GM10248 (cell line): ENCODE data around the gene DLGAP1.

Experiments
- CTCF ChIA-PET: fragments of 300-600 bp; sonication (Branson Sonifier 250); formaldehyde crosslinking; extraction: SDS; loops from one replicate; lab custom pipeline; 2021; ENCODE audit warnings: antibody characterized with exemption; lab: Yijun Ruan, JAX
- POLR2A ChIA-PET: fragments of 350-650 bp; sonication (Branson Sonifier 250); formaldehyde crosslinking; extraction: SDS; loops from one replicate; lab custom pipeline; 2020; ENCODE audit warnings: antibody characterized with exemption; lab: Yijun Ruan, JAX
- DNase-seq: peaks from one replicate; pipeline ENCODE4 v3.0.0; 2012; ENCODE audit errors: extremely low spot score
- CTCF ChIP-seq: IDR thresholded peaks from 2 replicates; pipeline ENCODE4 v1.5.1; 2012; ENCODE audit warnings: mild to moderate bottlenecking, low read depth; ENCODE audit errors: extremely low read depth, missing control alignments, control extremely low read depth

Gene DLGAP1

GRCh38 chr18:3898861-3899613, 556.1 kb downstream of the DLGAP1 start:
- CTCF ChIA-PET: no interaction called here
- DNase-seq: no peak
- POLR2A ChIA-PET: no interaction called here
- no peak for TF ChIP-seq CTCF

- ChIA-PET CTCF (interaction anchor here (0.7 kb wide), 1 partner anchor 103 kb away, joined by 3 read pairs; no protein-coding TSS in a partner anchor), POLR2A (no interaction called here)
- TF ChIP-seq CTCF: no peak
- no peak for DNase-seq
Measured at GRCh38 chr18:3892152-3892551, 563.0 kb downstream of the DLGAP1 start.

- no peak for DNase-seq
- TF ChIP-seq CTCF: no peak
- POLR2A ChIA-PET: no interaction called here
- CTCF ChIA-PET: interaction anchor here (0.7 kb wide), 1 partner anchor 104 kb away, joined by 3 read pairs; no protein-coding TSS in a partner anchor
Measured at GRCh38 chr18:3891245-3891644, 563.9 kb downstream of the DLGAP1 start.

- ChIA-PET CTCF (interaction anchor here (1.1 to 1.5 kb wide), 2 partner anchors 14 to 30 kb away, joined by 3 read pairs; no protein-coding TSS in a partner anchor), POLR2A (no interaction called here)
- TF ChIP-seq CTCF: no peak
- no peak for DNase-seq
Measured at GRCh38 chr18:3889803-3890202, 565.3 kb downstream of the DLGAP1 start.

- CTCF ChIA-PET: interaction anchor here (1.1 to 1.5 kb wide), 2 partner anchors 13 to 29 kb away, joined by 3 read pairs; no protein-coding TSS in a partner anchor
- DNase-seq: no peak
- POLR2A ChIA-PET: no interaction called here
- no peak for TF ChIP-seq CTCF
Measured at GRCh38 chr18:3889121-3889520, 566.0 kb downstream of the DLGAP1 start.

GRCh38 chr18:3886575-3887322, 568.4 kb downstream of the DLGAP1 start:
- ChIA-PET POLR2A (no interaction called here), CTCF (interaction anchor here (1.3 to 2.2 kb wide), 3 partner anchors 8 to 108 kb away, joined by 3 to 4 read pairs (median 3); no protein-coding TSS in a partner anchor)
- no peak for DNase-seq
- no peak for TF ChIP-seq CTCF
